ENCODE data around the gene HKDC1.

DNA sequence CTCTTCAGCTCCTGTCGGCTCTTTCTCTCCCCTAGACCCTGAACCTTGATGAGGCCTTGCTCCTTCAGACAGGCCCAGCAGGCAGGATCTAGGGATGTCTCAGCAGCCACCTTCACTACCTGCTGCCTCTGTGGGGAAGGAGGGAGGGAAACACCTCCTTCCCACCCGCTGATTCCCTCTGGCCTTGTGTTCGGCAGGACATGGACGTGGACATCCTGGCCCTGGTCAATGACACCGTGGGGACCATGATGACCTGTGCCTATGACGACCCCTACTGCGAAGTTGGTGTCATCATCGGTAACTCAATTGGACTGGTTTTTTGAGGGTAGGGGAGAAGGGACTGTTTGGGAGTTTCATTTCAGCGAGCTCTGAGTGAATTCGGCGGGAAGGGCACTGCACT lies 20.3 kb downstream of the HKDC1 start:
- TF ChIP-seq, protein P1, sequence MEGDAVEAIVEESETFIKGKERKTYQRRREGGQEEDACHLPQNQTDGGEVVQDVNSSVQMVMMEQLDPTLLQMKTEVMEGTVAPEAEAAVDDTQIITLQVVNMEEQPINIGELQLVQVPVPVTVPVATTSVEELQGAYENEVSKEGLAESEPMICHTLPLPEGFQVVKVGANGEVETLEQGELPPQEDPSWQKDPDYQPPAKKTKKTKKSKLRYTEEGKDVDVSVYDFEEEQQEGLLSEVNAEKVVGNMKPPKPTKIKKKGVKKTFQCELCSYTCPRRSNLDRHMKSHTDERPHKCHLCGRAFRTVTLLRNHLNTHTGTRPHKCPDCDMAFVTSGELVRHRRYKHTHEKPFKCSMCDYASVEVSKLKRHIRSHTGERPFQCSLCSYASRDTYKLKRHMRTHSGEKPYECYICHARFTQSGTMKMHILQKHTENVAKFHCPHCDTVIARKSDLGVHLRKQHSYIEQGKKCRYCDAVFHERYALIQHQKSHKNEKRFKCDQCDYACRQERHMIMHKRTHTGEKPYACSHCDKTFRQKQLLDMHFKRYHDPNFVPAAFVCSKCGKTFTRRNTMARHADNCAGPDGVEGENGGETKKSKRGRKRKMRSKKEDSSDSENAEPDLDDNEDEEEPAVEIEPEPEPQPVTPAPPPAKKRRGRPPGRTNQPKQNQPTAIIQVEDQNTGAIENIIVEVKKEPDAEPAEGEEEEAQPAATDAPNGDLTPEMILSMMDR (IDR thresholded peaks at IDR 0.05): no peak
- TF ChIP-seq POLR2A (IDR thresholded peaks at IDR 0.05): no peak
- TF ChIP-seq POLR2AphosphoS5 (IDR thresholded peaks at IDR 0.05): no peak
